ENCODE measurements around the gene DPP6. TPM values are rescaled to one million over a fixed set of nuclear protein-coding genes. Genes with fewer than 3 reads are reported as not detected.
A peak's percentile ranks its signal among the peaks of the same experiment; 100 is the strongest.
"Not testable (repeated sequence)": the region's sequence is repeated elsewhere in the genome, so short reads cannot be mapped to it uniquely, and the experiment has no call there.

Gene DPP6
- polyA plus RNA-seq, 1 of the 3 experiments (the other 2 are of a cell fraction): not detected

GRCh38 chr7:154919344-154920225, 867.4 kb downstream of the DPP6 start (continued):
- no peak for TF ChIP-seq MAX (IDR thresholded peaks at IDR 0.05; ENCODE audit: low read depth)
- no peak for TF ChIP-seq TEAD4 (IDR thresholded peaks at IDR 0.05; ENCODE audit: borderline replicate concordance, insufficient read depth)
- TF ChIP-seq MEF2A (IDR thresholded peaks at IDR 0.05; ENCODE audit: borderline replicate concordance, low read depth): no peak
- TF ChIP-seq JUND (IDR thresholded peaks at IDR 0.05): no peak

- not testable (repeated sequence) for DNase-seq; H3K4me1 ChIP-seq (ENCODE audit: control insufficient read depth in 1 of 2, insufficient read depth in 2 of 2, low read depth in 1 of 2, low read length in 1 of 2)
- CTCF ChIA-PET: interaction anchor here (0.9 to 3.1 kb wide), 3 partner anchors 8 to 423 kb away, joined by 4 to 25 read pairs (median 7); no protein-coding TSS in a partner anchor
Observed at GRCh38 chr7:154922472-154922871, 870.3 kb downstream of the DPP6 start.

GRCh38 chr7:154927624-154928125, 875.5 kb downstream of the DPP6 start:
- DNase-seq: peak; percentile 68
- 3% methylated on average over 5 of the region's 5 CpGs for WGBS (ENCODE audit: low lambda C conversion rate)
- no peaks in the 10 kb centered on the region for H3F3A ChIP-seq (replicated peaks; ENCODE audit: insufficient read depth)
- peak overlapping the region; percentile 61 to 70 for H3K4me3 ChIP-seq (ENCODE audit: low read depth in 2 of 2, low read length in 1 of 2)
- no peaks in the 10 kb centered on the region for H3K79me2 ChIP-seq (ENCODE audit: insufficient read depth)
- ChIA-PET POLR2A (no interaction called here), CTCF (interaction anchor here (0.6 to 4.8 kb wide), 126 partner anchors 9 to 850 kb away, joined by 3 to 153 read pairs (median 5); partner anchors contain the start of gene INSIG1)
- no peaks in the 10 kb centered on the region for H4K20me1 ChIP-seq (ENCODE audit: insufficient read depth)
- peak overlapping the region; percentile 99 for H2AFZ ChIP-seq (ENCODE audit: low read depth)
- H3K4me1 ChIP-seq (ENCODE audit: control insufficient read depth in 1 of 2, insufficient read depth in 2 of 2, low read depth in 1 of 2, low read length in 1 of 2): peaks cover 0 to 5% of the 10 kb centered on the region in 2 experiments; a peak in 1 of 4 replicates
- H3K36me3 ChIP-seq (replicated peaks in 1 of 2; ENCODE audit: control insufficient read depth in 1 of 2, insufficient read depth in 2 of 2, low read length in 1 of 2): no peaks in the 10 kb centered on the region
- peak overlapping the region in 1 of 2 experiments; percentile 44; a peak in 1 of 4 replicates for H3K27ac ChIP-seq (ENCODE audit: low read depth in 2 of 2, low read length in 1 of 2)
- H3K4me2 ChIP-seq: peak overlapping the region; percentile 91
- H3K9me2 ChIP-seq: no peaks in the 10 kb centered on the region
- H3K9me3 ChIP-seq: no peaks in the 10 kb centered on the region
- TF ChIP-seq NFIC (IDR thresholded peaks at IDR 0.05; ENCODE audit: borderline replicate concordance) (no peak), MXI1 (IDR thresholded peaks at IDR 0.05; ENCODE audit: low read depth, low read length) (0 out of 2 replicates have a peak, but pooled peaks have one; percentile 42), RXRA (IDR thresholded peaks at IDR 0.05; ENCODE audit: borderline replicate concordance, low read depth) (peak; percentile 32; the same call in 1 of the 2 replicates), RAD21 (IDR thresholded peaks at IDR 0.05; ENCODE audit: low read length) (peak; percentile 96), CTCF (IDR thresholded peaks at IDR 0.05) (peak; percentile 97), TAF1 (IDR thresholded peaks at IDR 0.05; ENCODE audit: borderline replicate concordance, low read depth, low read length) (no peak), TCF12 (IDR thresholded peaks at IDR 0.05) (no peak), SMC3 (IDR thresholded peaks at IDR 0.05; ENCODE audit: low read depth, low read length) (peak; percentile 62), REST (IDR thresholded peaks at IDR 0.05; ENCODE audit: low read depth, low read length) (no peak), MAX (IDR thresholded peaks at IDR 0.05; ENCODE audit: low read depth) (no peak), MEF2A (IDR thresholded peaks at IDR 0.05; ENCODE audit: borderline replicate concordance, low read depth) (no peak)
- peak overlapping the region; percentile 50; the same call in 1 of the 2 replicates for H3K9ac ChIP-seq
- no peaks in the 10 kb centered on the region for H3K27me3 ChIP-seq (ENCODE audit: insufficient read depth)

More at GRCh38 chr7:154922472-154922871, 870.3 kb downstream of the DPP6 start:
- H3K4me2 ChIP-seq; H3K27ac ChIP-seq (ENCODE audit: low read depth in 2 of 2, low read length in 1 of 2); H3K9me2 ChIP-seq; H3K4me3 ChIP-seq (ENCODE audit: low read depth in 2 of 2, low read length in 1 of 2); H3F3A ChIP-seq (replicated peaks; ENCODE audit: insufficient read depth); H3K9ac ChIP-seq; H3K79me2 ChIP-seq (ENCODE audit: insufficient read depth); H3K27me3 ChIP-seq (ENCODE audit: insufficient read depth); H2AFZ ChIP-seq (ENCODE audit: low read depth); H4K20me1 ChIP-seq (ENCODE audit: insufficient read depth); POLR2A ChIA-PET; H3K9me3 ChIP-seq; H3K36me3 ChIP-seq (replicated peaks in 1 of 2; ENCODE audit: control insufficient read depth in 1 of 2, insufficient read depth in 2 of 2, low read length in 1 of 2): not testable (repeated sequence)
- 0% methylated on average over 2 of the region's 2 CpGs for WGBS (ENCODE audit: low lambda C conversion rate)
